CD4-positive, alpha-beta memory T cell (primary cell): ENCODE measurements around the gene GFRAL. TPM values are rescaled to one million over a fixed set of nuclear protein-coding genes. Genes with fewer than 3 reads are reported as not detected.

Experiments
- CTCF ChIA-PET: fragments of 350-600 bp; sonication (Branson Sonifier 250); formaldehyde crosslinking; loops from one replicate; lab custom pipeline; 2021; ENCODE audit warnings: inconsistent platforms; ENCODE audit not compliant: partially characterized antibody; lab: Charles Lee
- POLR2A ChIA-PET: fragments of 350-600 bp; sonication (Branson Sonifier 250); formaldehyde crosslinking; loops from one replicate; lab custom pipeline; 2021; ENCODE audit not compliant: partially characterized antibody; lab: Charles Lee
- DNase-seq, 5 donors: peaks; one replicate each; pipeline versions ENCODE4 v3.0.0 to v3.0.0-alpha.2; 2020 to 2022; ENCODE audit warnings: mixed read lengths in 1 of 5
- H3K27ac ChIP-seq: one replicate; pipeline ENCODE4 v1.7.0; 2013; ENCODE audit warnings: low read depth, low read length
- H3K27me3 ChIP-seq: 2 replicates; pipeline ENCODE4 v1.7.0; 2013; ENCODE audit warnings: mild to moderate bottlenecking, low read length, moderate library complexity; ENCODE audit not compliant: insufficient read depth
- H3K36me3 ChIP-seq: 2 replicates; pipeline ENCODE4 v1.7.0; 2013; ENCODE audit warnings: mild to moderate bottlenecking, low read length, moderate library complexity; ENCODE audit not compliant: insufficient read depth
- H3K4me1 ChIP-seq: 2 replicates; pipeline ENCODE4 v1.7.0; 2013; ENCODE audit warnings: mild to moderate bottlenecking, low read length, moderate library complexity; ENCODE audit not compliant: insufficient read depth
- H3K4me3 ChIP-seq, 2 donors: one replicate each; pipeline ENCODE4 v1.7.0; 2013; ENCODE audit warnings: low read length in 2 of 2, mild to moderate bottlenecking in 1 of 2
- H3K9me3 ChIP-seq, 2 donors: one replicate each; pipeline ENCODE4 v1.7.0; 2013; ENCODE audit warnings: low read length in 2 of 2, control low read depth in 1 of 2; ENCODE audit not compliant: control insufficient read depth in 1 of 2
- H3K27ac Mint-ChIP-seq, 7 donors: one replicate each; pipeline ENCODE4 v1.8.0; 2020 to 2021; ENCODE audit warnings: mixed read lengths in 7 of 7, mild to moderate bottlenecking in 6 of 7, inconsistent platforms in 3 of 7, moderate library complexity in 3 of 7
- H3K27me3 Mint-ChIP-seq, 2 donors: one replicate each; pipeline ENCODE4 v1.8.0; 2020 to 2021; ENCODE audit warnings: mixed read lengths in 2 of 2
- H3K36me3 Mint-ChIP-seq, 2 donors: one replicate each; pipeline ENCODE4 v1.8.0; 2020 to 2021; ENCODE audit warnings: mixed read lengths in 2 of 2, inconsistent platforms in 1 of 2, mild to moderate bottlenecking in 1 of 2
- H3K4me1 Mint-ChIP-seq, 4 donors: one replicate each; pipeline ENCODE4 v1.8.0; 2020 to 2021; ENCODE audit warnings: mixed read lengths in 4 of 4, mild to moderate bottlenecking in 1 of 4
- H3K4me3 Mint-ChIP-seq, 8 donors: one replicate each; pipeline ENCODE4 v1.8.0; 2020 to 2021; ENCODE audit warnings: mixed read lengths in 8 of 8, mild to moderate bottlenecking in 7 of 8, moderate library complexity in 6 of 8, inconsistent platforms in 3 of 8
- H3K9me3 Mint-ChIP-seq, 8 donors: one replicate each; pipeline ENCODE4 v1.8.0; 2020 to 2021; ENCODE audit warnings: mixed read lengths in 8 of 8, mild to moderate bottlenecking in 5 of 8, inconsistent platforms in 3 of 8, moderate library complexity in 1 of 8
- intact Hi-C: fragments of 100-400 bp; cut with micrococcal nuclease; formaldehyde crosslinking; loops from one replicate; pipeline ENCODE4 v1.15.1; 2023
- polyA plus RNA-seq, 2 donors: library from polyadenylated mRNA; unstranded; fragments of 300-500 nt; fragmentation: Illumina TruSeq; gene quantifications; one replicate each; pipeline ENCODE4 v1.2.3, GENCODE V29; 2021
- total RNA-seq, 2 experiments: library from RNA; stranded (reverse); gene quantifications; one replicate each; pipeline ENCODE4 v1.2.3, GENCODE V29; 2021

Gene GFRAL
- total and polyA plus RNA-seq, 4 experiments from 2014 or later, result not detected

GRCh38 chr6:55388211-55388610 lies 60.9 kb downstream of the GFRAL start:
- H3K4me1 Mint-ChIP-seq, result no peaks in the 10 kb centered on the region
- no peaks in the 10 kb centered on the region for H3K27me3 Mint-ChIP-seq
- Histone ChIP-seq H3K27me3 (no peaks in the 10 kb centered on the region), H3K4me1 (no peaks in the 10 kb centered on the region), H3K4me3 (no peak overlapping the region), H3K27ac (no peak overlapping the region), H3K9me3 (peaks cover 0 to 4% of the 10 kb centered on the region in 2 donors), H3K36me3 (no peaks in the 10 kb centered on the region)
- intact Hi-C loops, result no loop called here
- H3K9me3 Mint-ChIP-seq, result peaks cover 0 to 16% (median 7%) of the 10 kb centered on the region in 8 donors
- H3K4me3 Mint-ChIP-seq, result no peak overlapping the region
- no peak overlapping the region for H3K27ac Mint-ChIP-seq
- no peaks in the 10 kb centered on the region for H3K36me3 Mint-ChIP-seq
- DNase-seq, result no peak
- POLR2A ChIA-PET, result no interaction called here
- CTCF ChIA-PET, result no interaction called here

GRCh38 chr6:55395871-55396270 lies 68.6 kb downstream of the GFRAL start:
- Mint-ChIP-seq H3K27ac (no peak overlapping the region), H3K4me1 (no peaks in the 10 kb centered on the region), H3K27me3 (no peaks in the 10 kb centered on the region), H3K9me3 (peaks cover 2 to 12% (median 5%) of the 10 kb centered on the region in 8 donors), H3K4me3 (no peak overlapping the region), H3K36me3 (no peaks in the 10 kb centered on the region)
- intact Hi-C loops, result no loop called here
- H3K36me3 ChIP-seq, result no peaks in the 10 kb centered on the region
- H3K27ac ChIP-seq, result no peak overlapping the region
- H3K27me3 ChIP-seq, result no peaks in the 10 kb centered on the region
- no peaks in the 10 kb centered on the region for H3K4me1 ChIP-seq
- ChIA-PET POLR2A (no interaction called here), CTCF (no interaction called here)
- no peak for DNase-seq
- H3K9me3 ChIP-seq, result no peaks in the 10 kb centered on the region
- no peak overlapping the region for H3K4me3 ChIP-seq

- H3K4me1 Mint-ChIP-seq, result no peaks in the 10 kb centered on the region
- peaks cover 0 to 5% (median 2%) of the 10 kb centered on the region in 8 donors for H3K9me3 Mint-ChIP-seq
- H3K4me3 ChIP-seq, result no peak overlapping the region
- H3K9me3 ChIP-seq, result no peaks in the 10 kb centered on the region
- no peaks in the 10 kb centered on the region for H3K4me1 ChIP-seq
- H3K36me3 Mint-ChIP-seq, result no peaks in the 10 kb centered on the region
- intact Hi-C loops, result no loop called here
- CTCF ChIA-PET, result no interaction called here
- no peak for DNase-seq
- H3K4me3 Mint-ChIP-seq, result no peak overlapping the region
- H3K27ac Mint-ChIP-seq, result no peak overlapping the region
- no peaks in the 10 kb centered on the region for H3K36me3 ChIP-seq
- no peaks in the 10 kb centered on the region for H3K27me3 Mint-ChIP-seq
- H3K27me3 ChIP-seq, result no peaks in the 10 kb centered on the region
- H3K27ac ChIP-seq, result no peak overlapping the region
- POLR2A ChIA-PET, result no interaction called here
Observed at GRCh38 chr6:55397986-55398385, 70.7 kb downstream of the GFRAL start.

- no peaks in the 10 kb centered on the region for H3K27me3 Mint-ChIP-seq
- Histone ChIP-seq H3K9me3 (peaks cover 0 to 5% of the 10 kb centered on the region in 2 donors), H3K27me3 (no peaks in the 10 kb centered on the region), H3K36me3 (no peaks in the 10 kb centered on the region), H3K4me3 (no peak overlapping the region), H3K27ac (no peak overlapping the region), H3K4me1 (no peaks in the 10 kb centered on the region)
- no peaks in the 10 kb centered on the region for H3K36me3 Mint-ChIP-seq
- H3K4me1 Mint-ChIP-seq, result no peaks in the 10 kb centered on the region
- POLR2A ChIA-PET, result no interaction called here
- DNase-seq, result no peak
- H3K9me3 Mint-ChIP-seq, result peaks cover 0 to 5% (median 2%) of the 10 kb centered on the region in 8 donors
- intact Hi-C loops, result no loop called here
- no peak overlapping the region for H3K27ac Mint-ChIP-seq
- no peak overlapping the region for H3K4me3 Mint-ChIP-seq
- CTCF ChIA-PET, result no interaction called here
Observed at GRCh38 chr6:55399351-55399750, 72.1 kb downstream of the GFRAL start.

GRCh38 chr6:55405474-55406235 lies 78.4 kb downstream of the GFRAL start:
- Mint-ChIP-seq H3K27ac (no peak overlapping the region), H3K4me1 (no peaks in the 10 kb centered on the region), H3K9me3 (peaks cover 0 to 13% (median 9%) of the 10 kb centered on the region in 8 donors), H3K36me3 (no peaks in the 10 kb centered on the region), H3K4me3 (no peak overlapping the region), H3K27me3 (no peaks in the 10 kb centered on the region)
- Histone ChIP-seq H3K9me3 (peaks cover 0 to 5% of the 10 kb centered on the region in 2 donors), H3K27ac (no peak overlapping the region), H3K36me3 (no peaks in the 10 kb centered on the region), H3K27me3 (no peaks in the 10 kb centered on the region), H3K4me1 (no peaks in the 10 kb centered on the region), H3K4me3 (no peak overlapping the region)
- ChIA-PET CTCF (no interaction called here), POLR2A (no interaction called here)
- DNase-seq, result no peak
- intact Hi-C loops, result no loop called here

GRCh38 chr6:55410674-55411073 lies 83.4 kb downstream of the GFRAL start:
- CTCF ChIA-PET, result no interaction called here

GRCh38 chr6:55423933-55424332 lies 96.7 kb downstream of the GFRAL start:
- ChIA-PET POLR2A (no interaction called here), CTCF (no interaction called here)
- Mint-ChIP-seq H3K4me3 (no peak overlapping the region), H3K27ac (no peak overlapping the region), H3K36me3 (no peaks in the 10 kb centered on the region), H3K4me1 (no peaks in the 10 kb centered on the region), H3K9me3 (peaks cover 0 to 11% (median 3%) of the 10 kb centered on the region in 8 donors), H3K27me3 (no peaks in the 10 kb centered on the region)
- DNase-seq, result no peak
- Histone ChIP-seq H3K27me3 (no peaks in the 10 kb centered on the region), H3K9me3 (no peaks in the 10 kb centered on the region), H3K27ac (no peak overlapping the region), H3K4me1 (no peaks in the 10 kb centered on the region), H3K36me3 (no peaks in the 10 kb centered on the region), H3K4me3 (no peak overlapping the region)
- intact Hi-C loops, result no loop called here

More at GRCh38 chr6:55410674-55411073, 83.4 kb downstream of the GFRAL start:
- Histone ChIP-seq H3K27me3 (no peaks in the 10 kb centered on the region), H3K36me3 (no peaks in the 10 kb centered on the region), H3K27ac (no peak overlapping the region), H3K4me1 (no peaks in the 10 kb centered on the region), H3K9me3 (no peaks in the 10 kb centered on the region), H3K4me3 (no peak overlapping the region)
- no peaks in the 10 kb centered on the region for H3K36me3 Mint-ChIP-seq
- POLR2A ChIA-PET, result no interaction called here
- intact Hi-C loops, result no loop called here
- DNase-seq, result no peak
- no peak overlapping the region for H3K4me3 Mint-ChIP-seq
- H3K9me3 Mint-ChIP-seq, result peaks cover 6 to 44% (median 16%) of the 10 kb centered on the region in 8 donors
- H3K4me1 Mint-ChIP-seq, result no peaks in the 10 kb centered on the region
- no peaks in the 10 kb centered on the region for H3K27me3 Mint-ChIP-seq
- no peak overlapping the region for H3K27ac Mint-ChIP-seq
